Head of caudate nucleus (tissue), 42 donors: ENCODE results near the gene CFHR4.
"Not testable (repeated sequence)": the region's sequence is repeated elsewhere in the genome, so short reads cannot be mapped to it uniquely, and the experiment has no call there.

Experiments used
- DNase-seq, 42 donors: peaks; one replicate each; pipeline versions ENCODE4 v3.0.0 to v3.0.0-alpha.2; 2020 to 2021; ENCODE audit warnings: mixed read lengths in 7 of 42
- intact Hi-C: fragments of 100-400 bp; cut with DNase I; formaldehyde crosslinking; loops from one replicate; pipeline ENCODE4 v1.15.0; 2022

CFHR4 gene

GRCh38 chr1:196926839-196927238 is 39.0 kb downstream of the CFHR4 start:
- DNase-seq, intact Hi-C loops: not testable (repeated sequence)

- DNase-seq, intact Hi-C loops: not testable (repeated sequence)
Observed at GRCh38 chr1:196932853-196933252, 45.0 kb downstream of the CFHR4 start.

- intact Hi-C loops, result no loop called here
- peak in 1 of 42 donors; percentile 13 for DNase-seq
Observed at GRCh38 chr1:196933531-196934189, 45.8 kb downstream of the CFHR4 start.

- intact Hi-C loops, DNase-seq: not testable (repeated sequence)
Observed at GRCh38 chr1:196941474-196941873, 53.6 kb downstream of the CFHR4 start.

GRCh38 chr1:196943568-196943967 is 55.7 kb downstream of the CFHR4 start, which contains the start of gene CFHR2:
CFHR2 (plus strand) TSS chr1:196943738; CDS start chr1:196943881, 143 bp downstream.
- DNase-seq, intact Hi-C loops: not testable (repeated sequence)

- intact Hi-C loops, result no loop called here
- DNase-seq, result no peak
Observed at GRCh38 chr1:196951711-196952394, 64.0 kb downstream of the CFHR4 start.

- DNase-seq, result no peak
- intact Hi-C loops, result no loop called here
Observed at GRCh38 chr1:196954778-196955177, 66.9 kb downstream of the CFHR4 start.

- intact Hi-C loops, result no loop called here
- no peak for DNase-seq
Observed at GRCh38 chr1:196955926-196956325, 68.1 kb downstream of the CFHR4 start.

- intact Hi-C loops, result no loop called here
- no peak for DNase-seq
Observed at GRCh38 chr1:196960854-196961253, 73.0 kb downstream of the CFHR4 start.
